ENCODE measurements around the gene IGFLR1.
A peak's percentile ranks its signal among the peaks of the same experiment; 100 is the strongest.
"Not testable (repeated sequence)": the region's sequence is repeated elsewhere in the genome, so short reads cannot be mapped to it uniquely, and the experiment has no call there.

IGFLR1 gene

DNA sequence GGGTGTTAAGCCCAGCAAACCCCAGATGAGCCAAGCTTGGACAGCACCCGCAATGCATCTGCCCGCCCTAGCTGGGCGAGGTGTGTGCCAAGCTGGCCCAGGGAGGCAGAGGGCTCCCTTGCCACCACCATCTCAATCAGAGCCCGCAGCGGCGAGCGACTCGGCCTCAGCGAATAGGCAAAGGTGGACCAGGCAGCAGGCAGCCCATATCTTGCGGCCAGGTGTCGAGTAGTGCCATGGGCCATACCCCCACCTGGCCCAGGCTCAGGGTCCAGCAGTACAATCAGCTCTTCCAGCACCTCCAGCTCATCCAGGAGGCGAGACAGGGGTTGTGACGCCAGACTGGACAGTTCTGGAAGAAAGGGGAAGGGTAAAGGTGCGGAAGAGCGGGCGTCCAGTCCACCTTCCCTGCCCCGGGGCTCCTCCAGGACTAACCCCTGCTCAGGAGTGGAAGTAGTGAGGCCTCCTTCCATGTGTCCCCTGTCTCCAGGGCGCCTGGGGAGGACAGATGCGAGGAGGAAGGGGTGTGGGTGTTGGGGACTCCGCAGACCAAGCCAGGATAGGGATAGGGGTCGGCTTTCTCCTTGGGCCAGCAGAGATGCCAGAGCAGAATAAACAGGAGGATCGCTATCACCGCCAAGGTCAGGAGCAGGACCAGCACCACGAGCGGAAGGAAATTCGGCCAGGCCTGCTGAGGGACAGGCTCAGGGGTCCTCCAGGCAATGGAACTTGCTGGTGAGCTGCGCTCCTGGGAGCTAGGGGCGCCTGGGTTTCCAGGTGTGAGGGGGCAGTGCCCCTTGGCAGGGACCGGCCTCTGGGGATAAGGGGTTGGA lies 2.8 kb downstream of the IGFLR1 start:
- no peak for DNase-seq

- DNase-seq: no peak
Observed at GRCh38 chr19:35738887-35739229, 3.4 kb downstream of the IGFLR1 start.

- no peak for DNase-seq
Observed at GRCh38 chr19:35738021-35738886, 4.0 kb downstream of the IGFLR1 start.

DNA sequence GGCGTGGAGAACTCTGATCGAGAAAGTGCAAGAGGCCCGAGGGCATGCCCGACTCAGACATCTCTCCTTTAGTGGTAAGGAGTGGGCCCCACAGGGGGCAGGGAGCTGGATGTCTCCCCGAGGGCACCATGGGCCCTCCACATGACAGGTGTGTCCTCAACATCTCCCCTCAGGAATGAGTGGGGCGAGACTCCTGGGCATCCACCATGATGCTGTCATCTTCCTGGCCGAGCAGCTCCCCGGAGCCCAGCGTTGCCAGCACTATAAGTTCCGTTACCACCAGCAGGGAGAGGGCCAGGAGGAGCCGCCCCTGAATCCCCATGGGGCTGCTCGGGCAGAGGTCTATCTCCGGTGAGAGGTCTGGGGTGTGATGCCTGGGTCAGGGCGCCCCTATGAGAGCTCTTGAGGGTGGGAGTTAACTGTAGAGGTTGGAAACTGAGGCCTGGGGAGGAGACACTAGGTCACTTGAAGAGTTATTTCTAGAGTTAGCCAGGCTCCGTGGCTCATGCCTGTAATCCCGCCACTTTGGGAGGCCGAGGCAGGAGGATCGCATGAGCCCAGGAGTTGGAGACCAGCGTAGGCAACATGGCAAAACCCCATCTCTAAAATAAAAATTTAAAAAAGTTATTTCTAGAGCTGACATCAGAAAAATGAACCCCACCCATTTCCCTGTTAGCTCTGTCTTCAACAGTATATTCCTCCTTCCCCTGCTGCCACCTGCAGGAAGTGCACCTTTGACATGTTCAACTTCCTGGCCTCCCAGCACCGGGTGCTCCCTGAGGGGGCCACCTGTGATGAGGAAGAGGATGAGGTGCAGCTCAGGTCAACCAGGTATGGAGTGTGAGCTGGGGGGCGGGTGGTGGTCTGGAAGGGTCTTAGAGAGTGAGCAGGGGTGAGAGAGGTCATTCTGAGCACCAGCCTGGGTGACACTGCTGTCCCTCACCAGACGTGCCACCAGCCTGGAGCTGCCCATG lies 5.1 kb downstream of the IGFLR1 start:
- DNase-seq: peak; percentile 34

DNA sequence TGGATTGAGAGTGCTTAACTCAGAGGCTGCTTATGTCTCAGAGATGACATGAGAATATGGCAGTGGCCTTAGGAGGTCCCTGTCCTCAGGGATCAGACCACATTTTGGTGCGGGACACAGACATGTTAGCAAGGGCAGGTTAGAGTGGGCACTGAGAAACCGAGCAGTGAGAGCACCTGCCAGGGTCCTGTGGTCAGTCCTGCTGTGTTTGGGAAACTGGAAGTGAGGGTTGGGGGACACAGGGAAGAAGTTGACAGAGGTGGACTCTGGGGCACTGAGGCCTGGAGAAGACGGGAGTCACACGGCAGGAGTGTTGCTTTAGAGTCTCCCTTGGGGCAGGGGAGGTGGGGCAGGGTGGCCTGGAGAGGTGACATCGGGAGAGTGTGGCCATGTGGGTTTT lies 7.4 kb downstream of the IGFLR1 start:
- DNase-seq: no peak

DNA sequence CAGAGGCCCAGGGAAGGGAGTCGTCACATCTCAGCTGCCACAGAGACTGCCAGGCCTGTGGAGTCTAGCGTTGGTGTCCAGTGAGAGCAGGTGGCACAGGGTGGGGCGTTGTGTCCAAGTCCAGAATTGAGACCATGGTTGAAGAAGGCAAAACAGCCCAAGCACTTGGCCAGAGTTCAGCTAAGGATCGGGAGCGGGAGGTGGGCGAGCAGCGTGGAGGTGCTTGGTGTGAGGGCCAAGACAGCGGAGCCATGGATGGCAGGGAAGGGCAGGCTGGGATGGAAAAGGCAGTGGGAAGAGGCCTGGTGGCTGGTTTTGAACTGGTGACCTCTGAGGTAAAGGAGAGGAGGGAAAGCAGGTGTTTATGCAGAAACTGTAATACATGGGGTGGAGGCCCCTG lies 8.0 kb downstream of the IGFLR1 start:
- DNase-seq: no peak

GRCh38 chr19:35733180-35734125 lies 8.8 kb downstream of the IGFLR1 start:
- no peak for DNase-seq

GRCh38 chr19:35732540-35733179 lies 9.6 kb downstream of the IGFLR1 start:
- DNase-seq: no peak

DNA sequence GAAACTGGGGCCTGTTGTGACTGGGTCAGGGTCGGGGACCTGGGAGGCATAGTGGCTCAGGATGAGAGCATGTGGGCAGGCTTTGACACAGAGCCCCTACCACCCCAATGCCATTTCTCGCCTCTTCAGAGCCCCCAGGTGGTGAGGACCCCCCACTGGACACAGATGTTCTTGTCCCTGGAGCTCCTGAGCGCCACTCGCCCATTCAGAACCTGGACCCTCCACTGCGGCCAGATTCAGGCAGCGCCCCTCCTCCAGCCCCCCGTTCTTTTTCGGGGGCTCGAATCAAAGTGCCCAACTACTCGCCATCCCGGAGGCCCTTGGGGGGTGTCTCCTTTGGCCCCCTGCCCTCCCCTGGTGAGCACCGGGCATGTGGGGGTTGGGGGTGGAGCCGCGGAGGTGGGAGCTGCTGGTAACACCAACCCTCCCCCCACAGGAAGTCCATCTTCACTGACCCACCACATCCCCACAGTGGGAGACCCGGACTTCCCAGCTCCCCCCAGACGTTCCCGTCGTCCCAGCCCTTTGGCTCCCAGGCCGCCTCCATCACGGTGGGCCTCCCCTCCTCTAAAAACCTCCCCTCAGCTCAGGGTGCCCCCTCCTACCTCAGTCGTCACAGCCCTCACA lies 10.4 kb downstream of the IGFLR1 start:
- DNase-seq: no peak

DNA sequence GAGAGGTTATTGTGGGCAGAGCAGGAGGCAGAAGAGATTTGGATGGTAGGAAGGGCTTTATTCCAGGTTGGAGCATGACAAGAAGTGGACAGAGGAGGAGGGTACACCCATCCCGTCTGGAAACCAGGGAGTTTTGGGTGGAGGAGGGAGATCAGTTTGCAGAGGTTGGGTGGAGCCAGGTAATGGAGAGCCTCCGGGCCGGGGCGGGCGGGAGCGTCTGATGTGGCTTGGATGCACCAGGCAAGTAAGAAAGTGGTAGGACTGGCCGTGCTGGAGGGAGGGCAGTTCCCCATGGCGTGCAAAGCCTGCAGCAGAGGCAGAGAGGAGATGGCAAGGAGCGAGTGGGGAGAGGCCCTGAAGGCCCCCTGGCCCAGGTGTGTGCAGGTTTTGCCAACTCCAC lies 10.9 kb downstream of the IGFLR1 start:
- DNase-seq: no peak

DNA sequence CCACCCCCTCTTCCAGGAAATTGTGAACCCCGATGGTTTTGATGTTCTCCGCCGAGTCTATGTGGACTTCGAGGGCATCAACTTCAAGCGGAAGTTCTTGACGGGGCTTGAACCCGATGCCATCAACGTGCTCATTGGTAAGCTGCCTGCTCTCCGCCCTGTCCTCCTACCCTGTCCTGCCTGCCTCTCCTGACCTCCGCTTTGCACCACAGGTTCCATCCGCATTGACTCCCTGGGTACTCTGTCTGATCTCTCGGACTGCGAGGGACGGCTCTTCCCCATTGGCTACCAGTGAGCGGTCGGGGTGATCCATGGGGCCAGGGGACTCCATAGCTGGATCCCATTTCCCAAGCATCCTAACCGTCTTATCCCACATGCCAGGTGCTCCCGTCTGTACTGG lies 11.9 kb downstream of the IGFLR1 start:
- no peak for DNase-seq

- no peak for DNase-seq
Observed at GRCh38 chr19:35729763-35730162, 12.5 kb downstream of the IGFLR1 start.

- DNase-seq: no peak
Observed at GRCh38 chr19:35729021-35729420, 13.2 kb downstream of the IGFLR1 start.

DNA sequence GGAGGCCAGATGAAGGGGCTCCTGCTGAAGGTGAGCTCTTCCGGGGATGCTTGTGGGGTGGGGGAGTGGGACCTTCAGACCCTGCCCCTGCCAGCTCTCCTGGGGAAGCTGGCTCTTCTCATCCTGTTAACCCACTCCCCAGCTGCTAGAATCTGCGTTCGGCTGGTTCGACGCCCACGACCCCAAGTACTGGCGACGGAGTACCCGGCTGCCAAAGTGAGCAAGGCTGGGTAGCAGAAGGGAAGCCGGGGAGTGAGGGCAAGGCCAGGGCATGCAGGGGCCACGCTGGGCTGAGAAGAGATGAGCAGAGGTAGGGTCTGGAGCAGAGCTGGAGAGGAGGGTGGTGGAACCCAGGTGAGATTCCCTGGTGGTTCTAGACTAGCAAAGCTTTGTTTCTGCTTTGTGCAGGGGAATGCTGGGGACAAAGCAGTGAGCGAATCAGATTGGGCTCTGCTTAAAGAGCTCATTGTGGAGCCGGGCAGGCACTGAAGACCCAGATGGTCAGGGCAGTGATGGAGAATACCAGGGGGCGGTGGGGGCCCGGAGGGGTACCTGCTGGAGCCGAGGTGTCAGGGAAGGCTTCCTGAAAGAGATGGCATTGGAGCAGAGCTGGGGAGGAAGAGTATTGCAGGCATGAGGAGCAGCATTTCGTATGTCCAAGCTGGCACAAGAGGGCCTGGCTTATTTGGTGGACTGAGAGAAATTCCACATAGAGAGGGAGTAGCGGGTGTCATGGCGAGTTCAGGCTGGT lies 14.1 kb downstream of the IGFLR1 start:
- no peak for DNase-seq

- no peak for DNase-seq
Observed at GRCh38 chr19:35727053-35727955, 14.9 kb downstream of the IGFLR1 start.

DNA sequence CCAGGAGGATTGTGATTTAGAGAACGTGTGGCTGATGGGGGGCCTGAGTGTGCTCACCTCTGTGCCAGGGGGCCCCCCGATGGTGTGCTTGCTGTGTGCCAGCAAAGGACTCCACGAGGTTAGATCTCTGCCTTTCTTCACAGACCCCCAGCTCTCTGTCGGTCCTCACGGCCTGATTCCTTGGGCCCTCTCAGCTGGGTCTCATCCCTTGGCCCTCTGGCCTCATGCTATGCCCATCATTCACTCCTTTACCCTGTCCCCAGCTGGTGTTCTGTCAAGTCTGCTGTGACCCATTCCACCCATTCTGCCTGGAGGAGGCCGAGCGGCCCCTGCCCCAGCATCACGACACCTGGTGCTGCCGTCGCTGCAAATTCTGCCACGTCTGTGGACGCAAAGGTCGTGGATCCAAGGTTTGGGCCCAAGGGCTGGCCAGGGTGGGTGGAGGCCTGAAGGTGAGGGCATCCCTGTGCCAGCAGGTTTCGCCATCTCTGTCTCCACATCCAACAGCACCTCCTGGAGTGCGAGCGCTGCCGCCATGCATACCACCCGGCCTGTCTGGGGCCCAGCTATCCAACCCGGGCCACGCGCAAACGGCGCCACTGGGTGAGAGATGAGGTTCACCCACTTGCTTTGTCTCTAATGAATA lies 16.9 kb downstream of the IGFLR1 start:
- DNase-seq: no peak

DNA sequence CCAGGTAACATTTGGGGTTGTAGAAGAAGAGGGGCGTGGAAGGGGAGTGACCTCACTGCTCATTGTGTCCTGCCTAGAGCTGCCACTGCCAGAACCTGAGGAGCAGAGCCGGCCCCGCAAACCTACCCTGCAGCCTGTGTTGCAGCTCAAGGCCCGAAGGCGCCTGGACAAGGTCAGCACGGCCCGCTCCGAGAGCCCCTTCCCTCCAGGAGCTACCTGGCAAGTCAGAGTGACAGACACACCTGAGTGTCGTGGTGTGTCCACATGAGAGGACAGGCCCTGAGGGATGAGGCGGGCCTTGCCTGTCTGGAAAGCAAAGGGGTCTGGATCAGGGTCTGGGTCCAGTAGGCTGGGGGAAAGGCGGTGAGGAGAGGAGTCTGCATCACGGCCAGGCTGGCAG lies 17.7 kb downstream of the IGFLR1 start:
- no peak for DNase-seq

DNA sequence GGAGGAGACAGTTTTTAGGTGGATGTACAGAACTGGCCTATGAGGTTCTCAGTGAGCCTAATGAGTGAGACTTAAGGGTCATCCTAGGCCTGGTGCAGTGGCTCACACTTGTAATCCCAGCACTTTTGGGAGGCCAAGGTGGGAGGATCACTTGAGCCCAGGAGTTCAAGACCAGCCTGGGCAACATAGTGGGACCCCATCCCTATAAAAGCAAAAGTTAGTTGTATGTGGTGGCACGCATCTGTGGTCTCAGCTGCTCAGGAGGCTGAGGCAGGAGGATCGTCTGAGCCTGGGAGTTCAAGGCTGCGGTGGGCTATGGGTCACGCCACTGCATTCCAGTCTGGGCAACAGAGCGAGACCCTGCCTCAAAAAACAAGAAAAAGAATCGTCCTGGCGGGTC lies 18.1 kb downstream of the IGFLR1 start:
- DNase-seq: not testable (repeated sequence)
